ENCODE data around the gene CTSE.
"Not testable (repeated sequence)": the region's sequence is repeated elsewhere in the genome, so short reads cannot be mapped to it uniquely, and the experiment has no call there.

Gene CTSE

DNA sequence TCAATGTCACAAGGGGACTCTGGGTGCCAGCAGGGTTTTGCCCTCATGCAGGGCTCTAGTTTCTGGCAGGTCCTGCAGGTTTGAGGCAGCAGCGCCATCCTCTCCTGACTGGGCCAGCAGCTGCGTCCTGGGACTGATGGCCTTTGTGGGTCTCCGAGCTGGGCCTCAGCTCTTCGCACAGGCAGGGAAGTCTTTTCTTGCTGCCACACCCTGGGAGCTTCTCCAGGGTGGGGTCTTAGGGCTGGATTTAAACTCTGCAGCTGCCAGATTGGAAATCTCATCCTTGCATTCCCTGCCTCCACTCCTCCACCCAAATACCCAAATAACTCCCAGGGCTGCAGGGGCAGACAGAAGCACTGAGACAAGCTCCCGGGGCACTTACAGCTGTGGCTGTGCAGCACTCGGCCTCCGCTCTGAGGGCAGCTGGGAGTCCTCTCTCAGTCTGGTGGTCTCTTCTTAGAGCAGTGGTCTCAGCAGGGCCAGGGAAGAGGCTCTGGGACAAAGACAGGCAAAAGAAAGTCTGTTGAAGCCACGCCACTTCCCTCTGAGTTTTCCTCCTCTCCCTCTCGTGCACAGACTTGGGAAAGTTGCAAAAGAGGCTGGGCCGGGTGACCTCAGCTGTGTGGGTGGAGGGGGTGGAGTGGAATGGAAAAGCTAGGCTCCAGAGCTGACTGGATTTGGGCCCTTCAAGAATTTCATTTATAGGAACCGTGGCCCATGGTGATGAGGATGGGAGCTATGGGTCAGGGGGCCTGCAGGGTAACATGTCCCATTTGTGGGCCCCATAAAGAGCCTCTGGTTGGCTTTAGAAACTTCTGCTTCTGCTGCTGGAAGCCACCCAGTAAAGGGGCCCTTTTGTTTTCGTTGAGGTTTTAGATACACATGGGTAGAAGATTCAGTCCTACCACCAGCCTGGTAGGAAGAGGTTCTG, 20.6 kb downstream of the CTSE start, which contains the start of gene RAB7B:
RAB7B (minus strand) TSS at position 525 of the 931 bp plus-strand sequence. CDS start 9,260 bp downstream, outside the sequence.
- H3K27ac ChIP-seq: no peak within 1 kb of the TSS
- H3K4me1 ChIP-seq (ENCODE audit: control insufficient read depth in 1 of 2, insufficient read depth in 1 of 2, low read depth in 1 of 2, low read length in 1 of 2): peaks cover 9 to 14% of the 10 kb centered on the region in 2 experiments

DNA sequence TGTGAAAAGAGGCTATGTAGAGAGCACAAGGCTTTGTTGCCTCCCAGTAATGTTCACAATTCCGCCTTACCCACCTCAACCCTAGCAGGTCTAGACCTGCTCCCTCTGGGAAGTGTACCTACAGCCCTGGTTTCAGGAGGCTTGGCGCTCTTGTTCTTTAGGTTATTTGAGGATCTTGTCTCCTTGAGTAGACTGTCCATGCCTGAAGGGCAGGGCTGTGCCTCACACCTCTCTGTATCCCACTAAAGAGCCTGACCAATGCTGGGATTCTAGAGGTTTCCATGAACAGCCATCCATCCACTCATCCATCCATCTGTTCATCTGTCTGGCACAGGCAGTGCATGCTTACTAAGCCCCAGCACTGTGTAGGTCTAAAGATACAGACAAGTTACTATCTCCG, 21.5 kb downstream of the CTSE start:
- no peaks in the 10 kb centered on the region for H3K9me3 ChIP-seq
- H3K27ac ChIP-seq: no peak overlapping the region
- H3K4me1 ChIP-seq (ENCODE audit: control insufficient read depth in 1 of 2, insufficient read depth in 1 of 2, low read depth in 1 of 2, low read length in 1 of 2): peaks cover 9 to 14% of the 10 kb centered on the region in 2 experiments
- H3K4me3 ChIP-seq (ENCODE audit: low read depth in 1 of 2, low read length in 1 of 2): no peak overlapping the region
- no peaks in the 10 kb centered on the region for H3K36me3 ChIP-seq
- H3K27me3 ChIP-seq: peaks cover 7% of the 10 kb centered on the region
- TF ChIP-seq, protein P1, sequence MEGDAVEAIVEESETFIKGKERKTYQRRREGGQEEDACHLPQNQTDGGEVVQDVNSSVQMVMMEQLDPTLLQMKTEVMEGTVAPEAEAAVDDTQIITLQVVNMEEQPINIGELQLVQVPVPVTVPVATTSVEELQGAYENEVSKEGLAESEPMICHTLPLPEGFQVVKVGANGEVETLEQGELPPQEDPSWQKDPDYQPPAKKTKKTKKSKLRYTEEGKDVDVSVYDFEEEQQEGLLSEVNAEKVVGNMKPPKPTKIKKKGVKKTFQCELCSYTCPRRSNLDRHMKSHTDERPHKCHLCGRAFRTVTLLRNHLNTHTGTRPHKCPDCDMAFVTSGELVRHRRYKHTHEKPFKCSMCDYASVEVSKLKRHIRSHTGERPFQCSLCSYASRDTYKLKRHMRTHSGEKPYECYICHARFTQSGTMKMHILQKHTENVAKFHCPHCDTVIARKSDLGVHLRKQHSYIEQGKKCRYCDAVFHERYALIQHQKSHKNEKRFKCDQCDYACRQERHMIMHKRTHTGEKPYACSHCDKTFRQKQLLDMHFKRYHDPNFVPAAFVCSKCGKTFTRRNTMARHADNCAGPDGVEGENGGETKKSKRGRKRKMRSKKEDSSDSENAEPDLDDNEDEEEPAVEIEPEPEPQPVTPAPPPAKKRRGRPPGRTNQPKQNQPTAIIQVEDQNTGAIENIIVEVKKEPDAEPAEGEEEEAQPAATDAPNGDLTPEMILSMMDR (IDR thresholded peaks at IDR 0.05): no peak

More for the DNA sequence above, 20.6 kb downstream of the CTSE start, which contains the start of gene RAB7B:
- TF ChIP-seq, protein P1 (IDR thresholded peaks at IDR 0.05): no peak
- Histone ChIP-seq H3K4me3 (ENCODE audit: low read depth in 1 of 2, low read length in 1 of 2) (no peak within 1 kb of the TSS), H3K9me3 (no peaks in the 10 kb centered on the region), H3K27me3 (peaks cover 7% of the 10 kb centered on the region), H3K36me3 (no peaks in the 10 kb centered on the region)

DNA sequence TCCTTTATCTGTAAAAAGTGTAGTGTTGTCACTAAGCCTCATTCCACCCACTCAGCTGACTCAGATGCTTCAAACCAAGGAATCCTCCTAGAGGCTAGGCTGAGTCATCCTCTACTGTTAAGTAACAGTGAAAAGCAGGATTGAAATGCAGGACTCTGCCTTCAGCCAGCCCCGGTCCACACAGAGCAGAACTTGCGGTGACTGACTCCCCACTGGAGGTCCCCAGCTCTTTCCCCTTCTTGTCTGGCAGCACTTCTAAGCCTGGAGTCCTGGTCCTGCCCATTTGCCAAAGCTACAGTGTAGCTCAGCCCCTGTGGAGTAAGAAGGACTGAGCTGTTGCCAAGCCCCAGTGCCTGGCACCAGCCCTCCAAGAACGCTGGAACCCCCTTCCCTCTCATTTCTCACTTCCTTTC, 22.2 kb downstream of the CTSE start:
- Histone ChIP-seq H3K36me3 (no peaks in the 10 kb centered on the region), H3K4me1 (ENCODE audit: control insufficient read depth in 1 of 2, insufficient read depth in 1 of 2, low read depth in 1 of 2, low read length in 1 of 2) (peaks cover 9 to 14% of the 10 kb centered on the region in 2 experiments), H3K9me3 (no peaks in the 10 kb centered on the region), H3K27me3 (peaks cover 2% of the 10 kb centered on the region), H3K4me3 (ENCODE audit: low read depth in 1 of 2, low read length in 1 of 2) (no peak overlapping the region), H3K27ac (no peak overlapping the region)
- TF ChIP-seq, protein P1 (IDR thresholded peaks at IDR 0.05): no peak

DNA sequence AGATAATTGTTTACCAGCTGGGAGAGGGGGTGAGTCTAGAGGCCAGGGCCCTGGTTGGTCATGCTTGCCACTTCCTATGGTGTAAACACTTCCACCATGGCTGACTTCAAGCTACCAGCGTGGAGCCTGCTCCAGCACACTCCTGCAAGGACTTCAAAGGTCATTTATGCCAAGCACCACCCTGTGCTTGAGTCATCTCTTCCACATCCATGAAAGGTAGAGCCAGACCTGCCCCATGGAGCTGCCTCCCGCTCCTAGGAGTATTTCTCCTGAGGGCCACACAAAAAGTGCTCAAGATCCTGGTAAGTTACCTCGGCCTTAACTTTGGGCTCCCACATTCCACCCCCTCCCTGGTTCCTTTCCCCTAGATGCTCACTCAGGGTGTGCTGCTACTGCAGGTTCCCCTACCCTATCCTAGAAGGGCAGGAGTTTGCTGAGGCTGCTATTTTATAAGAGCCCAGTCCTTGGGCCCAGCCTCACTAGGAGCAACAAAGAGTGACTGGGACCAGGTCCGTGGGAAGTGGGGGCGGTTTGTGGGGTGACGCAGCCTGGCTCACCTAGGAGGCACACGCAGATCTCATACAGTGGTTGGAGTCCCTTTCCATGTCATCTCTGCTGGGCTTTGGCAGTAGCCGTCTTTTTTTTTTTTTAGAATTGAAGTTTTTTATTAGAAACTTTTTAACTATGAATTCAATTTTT, 22.9 kb downstream of the CTSE start:
- no peak overlapping the region for H3K4me3 ChIP-seq (ENCODE audit: low read depth in 1 of 2, low read length in 1 of 2)
- no peak overlapping the region for H3K27ac ChIP-seq
- H3K27me3 ChIP-seq: no peaks in the 10 kb centered on the region
- peaks cover 9 to 14% of the 10 kb centered on the region in 2 experiments for H3K4me1 ChIP-seq (ENCODE audit: control insufficient read depth in 1 of 2, insufficient read depth in 1 of 2, low read depth in 1 of 2, low read length in 1 of 2)
- TF ChIP-seq, protein P1 (IDR thresholded peaks at IDR 0.05): no peak
- H3K36me3 ChIP-seq: no peaks in the 10 kb centered on the region
- no peaks in the 10 kb centered on the region for H3K9me3 ChIP-seq

DNA sequence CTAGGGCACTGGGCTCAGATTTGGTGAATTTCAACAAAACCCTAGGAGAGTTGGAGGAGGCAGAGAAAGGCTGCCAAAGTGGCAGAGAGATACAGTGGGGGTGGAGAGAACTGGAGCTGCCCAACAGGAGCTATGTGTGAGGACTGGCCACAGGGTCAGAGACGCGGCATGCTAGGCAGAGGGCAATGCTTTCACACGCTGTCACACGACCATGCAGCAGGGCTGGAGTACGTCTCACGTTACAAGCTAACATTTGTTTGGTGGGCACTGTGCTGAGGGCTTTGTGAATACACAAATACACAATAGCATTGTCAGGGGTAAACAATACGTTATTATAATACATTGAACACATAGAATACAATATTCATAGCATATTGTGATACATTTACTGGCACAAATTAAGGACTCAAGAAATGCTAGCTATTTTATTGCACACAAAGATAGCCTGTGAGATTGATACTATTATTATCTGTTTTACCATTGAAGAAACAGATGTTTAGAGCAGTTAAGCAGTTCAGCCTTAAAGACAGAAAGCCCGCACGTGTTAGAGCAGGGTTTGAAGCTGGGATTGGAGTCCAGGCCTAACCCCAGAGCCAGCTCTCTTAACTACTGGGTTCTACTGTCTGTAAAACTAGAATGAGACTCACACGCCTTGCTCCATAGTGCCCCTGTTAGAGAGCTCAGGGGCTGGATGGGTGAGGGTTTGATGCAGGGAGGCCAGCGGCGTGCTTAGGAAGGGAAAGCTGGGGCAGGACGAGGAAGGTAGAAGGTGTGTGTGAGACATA, 25.0 kb downstream of the CTSE start:
- Histone ChIP-seq H3K36me3 (no peaks in the 10 kb centered on the region), H3K4me3 (ENCODE audit: low read depth in 1 of 2, low read length in 1 of 2) (no peak overlapping the region), H3K9me3 (no peaks in the 10 kb centered on the region), H3K27ac (no peak overlapping the region), H3K4me1 (ENCODE audit: control insufficient read depth in 1 of 2, insufficient read depth in 1 of 2, low read depth in 1 of 2, low read length in 1 of 2) (peaks cover 9 to 10% of the 10 kb centered on the region in 2 experiments), H3K27me3 (no peaks in the 10 kb centered on the region)
- TF ChIP-seq, protein P1 (IDR thresholded peaks at IDR 0.05): no peak

DNA sequence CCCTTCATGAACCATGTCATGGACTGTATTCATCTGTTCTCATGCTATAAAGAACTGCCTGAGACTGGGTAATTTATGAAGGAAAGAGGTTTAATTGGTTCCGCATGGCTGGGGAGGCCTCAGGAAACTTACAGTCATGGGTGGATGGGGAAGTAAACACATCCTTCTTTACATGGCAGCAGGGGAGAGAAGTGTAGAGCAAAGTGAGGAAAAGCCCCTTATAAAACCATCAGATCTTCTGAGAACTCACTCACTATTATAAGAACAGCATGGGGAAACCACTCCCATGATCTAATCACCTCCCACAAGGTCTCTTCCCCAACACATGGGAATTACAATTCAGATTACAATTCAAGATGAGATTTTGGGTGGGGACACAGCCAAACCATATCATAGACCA, 27.1 kb downstream of the CTSE start:
- H3K4me3 ChIP-seq (ENCODE audit: low read depth in 1 of 2, low read length in 1 of 2); H3K27me3 ChIP-seq; H3K9me3 ChIP-seq; H3K4me1 ChIP-seq (ENCODE audit: control insufficient read depth in 1 of 2, insufficient read depth in 1 of 2, low read depth in 1 of 2, low read length in 1 of 2); H3K27ac ChIP-seq; H3K36me3 ChIP-seq: not testable (repeated sequence)
